ENCODE measurements around the gene ENPP1. TPM values are rescaled to one million over a fixed set of nuclear protein-coding genes. Genes with fewer than 3 reads are reported as not detected.

Gene ENPP1
- total and polyA plus RNA-seq, 9 of the 15 experiments (the other 6 are each of a cell fraction or from before 2014, with no cell fraction given), result 0.03 to 0.56 (median 0.14) TPM

GRCh38 chr6:131920656-131921055 is 112.8 kb downstream of the ENPP1 start:
- ChIA-PET POLR2A (no interaction called here), CTCF (ENCODE audit: low intra/inter-chr PET ratio) (no interaction called here)
- H3K9ac ChIP-seq (ENCODE audit: insufficient read depth in 1 of 2, low read depth in 2 of 2, low read length in 2 of 2), result no peak overlapping the region
- intact Hi-C loops (cut with micrococcal nuclease) (loop anchor here (5.0 to 10.0 kb wide), 3 partner anchors 357 to 1634 kb away; no protein-coding TSS in a partner anchor), in situ Hi-C loops (cut with MboI) (loop anchor here (25.0 kb wide), 1 partner anchor 1642 kb away; no protein-coding TSS in a partner anchor)
- no peak overlapping the region for H2AFZ ChIP-seq (ENCODE audit: low read depth, low read length)
- no peaks in the 10 kb centered on the region for H4K20me1 ChIP-seq (replicated peaks; ENCODE audit: control insufficient read depth, insufficient read depth, low read length)
- DNase-seq (ENCODE audit: extremely low read depth in 1 of 4, low spot score in 3 of 4) (no peak), FAIRE-seq (no peak), ATAC-seq (no peak)
- WGBS (ENCODE audit: insufficient coverage, low coverage, missing lambda C conversion rate), result 2% methylated on average over 3 of the region's 3 CpGs
- H3K4me3 ChIP-seq, result no peak overlapping the region
- no TSS peak for BruUV-seq (replicated peaks)
- H3K9me1 ChIP-seq (ENCODE audit: control insufficient read depth, insufficient read depth, low read length), result no peaks in the 10 kb centered on the region
- H3K9me3 ChIP-seq (replicated peaks; ENCODE audit: control insufficient read depth, insufficient read depth, low read depth, low read length), result no peaks in the 10 kb centered on the region
- no peak overlapping the region for H3K4me2 ChIP-seq (ENCODE audit: insufficient read depth, low read length)
- no peak overlapping the region for H3K27ac ChIP-seq (ENCODE audit: extremely low read depth, low read depth, low read length)
- no peaks in the 10 kb centered on the region for H3K27me3 ChIP-seq (ENCODE audit: control insufficient read depth in 2 of 2, insufficient read depth in 2 of 2, low read length in 2 of 2)
- no peaks in the 10 kb centered on the region for H3K79me2 ChIP-seq (ENCODE audit: control insufficient read depth, insufficient read depth, low read length)
- H3K4me1 ChIP-seq (replicated peaks in 1 of 2; ENCODE audit: control insufficient read depth in 2 of 2, insufficient read depth in 2 of 2, low read length in 2 of 2), result no peaks in the 10 kb centered on the region
- no peaks in the 10 kb centered on the region for H3K36me3 ChIP-seq (ENCODE audit: control insufficient read depth, insufficient read depth, low read length)
- TF ChIP-seq TOE1 (IDR thresholded peaks at IDR 0.05; ENCODE audit: borderline replicate concordance) (no peak), TOE1 (CRISPR knock-in tag; IDR thresholded peaks at IDR 0.05; ENCODE audit: borderline replicate concordance, low read depth) (no peak), CEBPG (CRISPR knock-in tag; IDR thresholded peaks at IDR 0.05) (no peak), CEBPG (tag; conservative IDR thresholded peaks at IDR 0.05 in 1 of 2, IDR thresholded peaks at IDR 0.05 in 1 of 2) (no peak), GMEB1 (CRISPR knock-in tag; IDR thresholded peaks at IDR 0.05) (no peak), ZBTB2 (IDR thresholded peaks at IDR 0.05) (no peak), KDM1A (IDR thresholded peaks at IDR 0.05) (no peak), SETDB1 (IDR thresholded peaks at IDR 0.05; ENCODE audit: low read length) (no peak), SRF (CRISPR knock-in tag; IDR thresholded peaks at IDR 0.05) (no peak), BRD4 (IDR thresholded peaks at IDR 0.05) (no peak), THAP7 (CRISPR knock-in tag; IDR thresholded peaks at IDR 0.05) (no peak), NR1H2 (CRISPR knock-in tag; IDR thresholded peaks at IDR 0.05) (no peak)
- TF ChIP-seq, protein P1, sequence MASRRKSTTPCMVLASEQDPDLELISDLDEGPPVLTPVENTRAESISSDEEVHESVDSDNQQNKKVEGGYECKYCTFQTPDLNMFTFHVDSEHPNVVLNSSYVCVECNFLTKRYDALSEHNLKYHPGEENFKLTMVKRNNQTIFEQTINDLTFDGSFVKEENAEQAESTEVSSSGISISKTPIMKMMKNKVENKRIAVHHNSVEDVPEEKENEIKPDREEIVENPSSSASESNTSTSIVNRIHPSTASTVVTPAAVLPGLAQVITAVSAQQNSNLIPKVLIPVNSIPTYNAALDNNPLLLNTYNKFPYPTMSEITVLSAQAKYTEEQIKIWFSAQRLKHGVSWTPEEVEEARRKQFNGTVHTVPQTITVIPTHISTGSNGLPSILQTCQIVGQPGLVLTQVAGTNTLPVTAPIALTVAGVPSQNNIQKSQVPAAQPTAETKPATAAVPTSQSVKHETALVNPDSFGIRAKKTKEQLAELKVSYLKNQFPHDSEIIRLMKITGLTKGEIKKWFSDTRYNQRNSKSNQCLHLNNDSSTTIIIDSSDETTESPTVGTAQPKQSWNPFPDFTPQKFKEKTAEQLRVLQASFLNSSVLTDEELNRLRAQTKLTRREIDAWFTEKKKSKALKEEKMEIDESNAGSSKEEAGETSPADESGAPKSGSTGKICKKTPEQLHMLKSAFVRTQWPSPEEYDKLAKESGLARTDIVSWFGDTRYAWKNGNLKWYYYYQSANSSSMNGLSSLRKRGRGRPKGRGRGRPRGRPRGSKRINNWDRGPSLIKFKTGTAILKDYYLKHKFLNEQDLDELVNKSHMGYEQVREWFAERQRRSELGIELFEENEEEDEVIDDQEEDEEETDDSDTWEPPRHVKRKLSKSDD (conservative IDR thresholded peaks at IDR 0.05; ENCODE audit: low read length), result no peak
- TF ChIP-seq, protein P2, sequence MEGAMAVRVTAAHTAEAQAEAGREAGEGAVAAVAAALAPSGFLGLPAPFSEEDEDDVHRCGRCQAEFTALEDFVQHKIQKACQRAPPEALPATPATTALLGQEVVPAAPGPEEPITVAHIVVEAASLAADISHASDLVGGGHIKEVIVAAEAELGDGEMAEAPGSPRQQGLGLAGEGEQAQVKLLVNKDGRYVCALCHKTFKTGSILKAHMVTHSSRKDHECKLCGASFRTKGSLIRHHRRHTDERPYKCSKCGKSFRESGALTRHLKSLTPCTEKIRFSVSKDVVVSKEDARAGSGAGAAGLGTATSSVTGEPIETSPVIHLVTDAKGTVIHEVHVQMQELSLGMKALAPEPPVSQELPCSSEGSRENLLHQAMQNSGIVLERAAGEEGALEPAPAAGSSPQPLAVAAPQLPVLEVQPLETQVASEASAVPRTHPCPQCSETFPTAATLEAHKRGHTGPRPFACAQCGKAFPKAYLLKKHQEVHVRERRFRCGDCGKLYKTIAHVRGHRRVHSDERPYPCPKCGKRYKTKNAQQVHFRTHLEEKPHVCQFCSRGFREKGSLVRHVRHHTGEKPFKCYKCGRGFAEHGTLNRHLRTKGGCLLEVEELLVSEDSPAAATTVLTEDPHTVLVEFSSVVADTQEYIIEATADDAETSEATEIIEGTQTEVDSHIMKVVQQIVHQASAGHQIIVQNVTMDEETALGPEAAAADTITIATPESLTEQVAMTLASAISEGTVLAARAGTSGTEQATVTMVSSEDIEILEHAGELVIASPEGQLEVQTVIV (CRISPR knock-in tag; IDR thresholded peaks at IDR 0.05; ENCODE audit: borderline replicate concordance), result no peak

All from K562 (cell line).